A549 (cell line): Measurements from ENCODE around the gene SASH1. TPM values are rescaled to one million over a fixed set of nuclear protein-coding genes. Genes with fewer than 3 reads are reported as not detected.

ENCODE experiments used
- ATAC-seq, 2 experiments: fragments of 200-7000 bp in 1 of 2; fragments of >200 bp in 1 of 2; cut with Nextera tagmentation in 1 of 2; cut with Tn5 transposase in 1 of 2; 3 replicates each; pipeline versions ENCODE4 v1.8.0 to v1.9.1; 2018 to 2020; ENCODE audit warnings: mild to moderate bottlenecking in 1 of 2, moderate library complexity in 1 of 2
- CTCF ChIA-PET: fragments of 300-600 bp; sonication (Branson Sonifier 250); formaldehyde crosslinking; extraction: SDS; loops from one replicate; lab custom pipeline; 2021; ENCODE audit warnings: antibody characterized with exemption, inconsistent platforms; lab: Yijun Ruan, JAX
- POLR2A ChIA-PET: fragments of 350-600 bp; formaldehyde crosslinking; extraction: SDS; loops from one replicate; lab custom pipeline; 2021; ENCODE audit warnings: antibody characterized with exemption, inconsistent platforms; lab: Yijun Ruan, JAX
- DNase-seq, 2 experiments: peaks; one replicate each; pipeline versions ENCODE4 v3.0.0 to v3.0.0-alpha.2; 2011 to 2016; ENCODE audit warnings: low read depth in 1 of 2, low spot score in 1 of 2
- FAIRE-seq: peaks from 2 replicates; lab custom pipeline; 2011; peaks lifted over from hg19 to GRCh38; lab: Jason Lieb, UNC
- H3K27ac ChIP-seq, 2 experiments: fragments of >200 bp; sonication (Bioruptor Twin); formaldehyde crosslinking; 3 replicates each; pipeline ENCODE4 v1.5.1; 2016 to 2017
- H3K4me1 ChIP-seq: fragments of >200 bp; sonication (Bioruptor Twin); formaldehyde crosslinking; 3 replicates; pipeline ENCODE4 v1.6.1; 2016
- H3K4me2 ChIP-seq: fragments of >200 bp; sonication (Bioruptor Twin); formaldehyde crosslinking; 3 replicates; pipeline ENCODE4 v1.6.1; 2016
- H3K4me3 ChIP-seq: fragments of >200 bp; sonication (Bioruptor Twin); formaldehyde crosslinking; 3 replicates; pipeline ENCODE4 v1.5.1; 2016
- H3K9me3 ChIP-seq: fragments of >200 bp; sonication (Bioruptor Twin); formaldehyde crosslinking; 3 replicates; pipeline ENCODE4 v1.6.1; 2016
- ATOH8 ChIP-seq: fragments of 250-450 bp; sonication (Bioruptor Pico); IDR thresholded peaks from 2 replicates; pipeline ENCODE4 v1.5.0; 2020; ENCODE audit warnings: low read depth, mild to moderate bottlenecking, moderate library complexity
- BHLHE40 ChIP-seq: IDR thresholded peaks from 2 replicates; pipeline ENCODE4 v1.6.1; 2012; ENCODE audit warnings: low read depth, low read length, inconsistent platforms
- CBX8 ChIP-seq: fragments of 200-600 bp; sonication (generic); IDR thresholded peaks from 2 replicates; pipeline ENCODE4 v1.6.1; 2016
- CEBPB ChIP-seq, 2 experiments: fragments of >200 bp in 1 of 2; sonication (Bioruptor Twin) in 1 of 2; formaldehyde crosslinking in 1 of 2; IDR thresholded peaks; 2 replicates each; pipeline ENCODE4 v1.6.1; 2012 to 2016
- CTCF ChIP-seq: fragments of >200 bp; sonication (Bioruptor Twin); formaldehyde crosslinking; IDR thresholded peaks from 3 replicates; pipeline ENCODE4 v1.5.1; 2016
- EHF ChIP-seq: fragments of 250-450 bp; sonication (Bioruptor Pico); IDR thresholded peaks from 2 replicates; pipeline ENCODE4 v1.5.0; 2020; ENCODE audit warnings: mild to moderate bottlenecking
- FOSB ChIP-seq: fragments of 250-450 bp; sonication (Bioruptor Pico); IDR thresholded peaks from 2 replicates; pipeline ENCODE4 v1.5.0; 2020; ENCODE audit warnings: mild to moderate bottlenecking, moderate library complexity
- FOSL2 ChIP-seq, 2 experiments: fragments of 450-650 bp in 1 of 2; fragments of >200 bp in 1 of 2; sonication (Bioruptor Twin) in 1 of 2; formaldehyde crosslinking; IDR thresholded peaks; 2 replicates each; pipeline versions ENCODE4 v1.5.0 to v1.6.1; 2016 to 2020; ENCODE audit warnings: mild to moderate bottlenecking in 1 of 2, moderate library complexity in 1 of 2
- GATA3 ChIP-seq: IDR thresholded peaks from 2 replicates; pipeline ENCODE4 v1.6.1; 2012; ENCODE audit warnings: borderline replicate concordance
- HEYL ChIP-seq: fragments of 250-450 bp; sonication (Bioruptor Pico); IDR thresholded peaks from 2 replicates; pipeline ENCODE4 v1.8.0; 2021; ENCODE audit warnings: mild to moderate bottlenecking, moderate library complexity
- JUNB ChIP-seq: fragments of >200 bp; sonication (Bioruptor Twin); formaldehyde crosslinking; IDR thresholded peaks from 2 replicates; pipeline ENCODE4 v1.6.1; 2016
- NPAS2 ChIP-seq: fragments of 250-450 bp; sonication (Bioruptor Pico); IDR thresholded peaks from 2 replicates; pipeline ENCODE4 v1.8.0; 2022; ENCODE audit warnings: mild to moderate bottlenecking, moderate library complexity, borderline replicate concordance
- PBX3 ChIP-seq: IDR thresholded peaks from 2 replicates; pipeline ENCODE4 v1.6.1; 2012
- PHF8 ChIP-seq: fragments of 200-600 bp; sonication (generic); IDR thresholded peaks from 2 replicates; pipeline ENCODE4 v1.6.1; 2016; ENCODE audit warnings: low read depth, mild to moderate bottlenecking, antibody characterized with exemption, moderate library complexity, borderline replicate concordance
- POLR2A ChIP-seq: IDR thresholded peaks from 2 replicates; pipeline ENCODE4 v1.6.1; 2012; ENCODE audit warnings: mild to moderate bottlenecking, low read length
- POLR2AphosphoS2 ChIP-seq: conservative IDR thresholded peaks from 2 replicates; pipeline ENCODE4 v1.6.1; 2012; ENCODE audit warnings: low read length, improper control_type of control experiment, inconsistent platforms
- RARB ChIP-seq: fragments of 250-450 bp; sonication (Bioruptor Pico); IDR thresholded peaks from 2 replicates; pipeline ENCODE4 v1.8.0; 2021; ENCODE audit warnings: mild to moderate bottlenecking, moderate library complexity
- RNF2 ChIP-seq: fragments of 200-600 bp; sonication (generic); IDR thresholded peaks from 2 replicates; pipeline ENCODE4 v1.6.1; 2016; ENCODE audit warnings: low read depth, mild to moderate bottlenecking, antibody characterized with exemption, moderate library complexity, borderline replicate concordance
- TFCP2L1 ChIP-seq: fragments of 250-450 bp; sonication (Bioruptor Pico); IDR thresholded peaks from 2 replicates; pipeline ENCODE4 v1.5.0; 2021; ENCODE audit warnings: mild to moderate bottlenecking
- TP53 ChIP-seq: fragments of 250-450 bp; sonication (Bioruptor Pico); IDR thresholded peaks from 2 replicates; pipeline ENCODE4 v1.5.0; 2021; ENCODE audit warnings: mild to moderate bottlenecking, moderate library complexity
- ZC3H11A ChIP-seq: fragments of 450-650 bp; IDR thresholded peaks from 2 replicates; pipeline ENCODE4 v1.6.1; 2014; ENCODE audit warnings: antibody characterized with exemption, mild to moderate bottlenecking
- WGBS: methylation state at CpG from one replicate; pipeline ENCODE4 v1.1.6; 2017; ENCODE audit errors: missing lambda C conversion rate; 5-methylcytosine and 5-hydroxymethylcytosine counted together
- polyA plus RNA-seq, 4 experiments: library from polyadenylated mRNA; depleted of rRNA in 3 of 4; stranded (reverse); fragments of >200 nt; fragmentation: RNase III in 1 of 4; extraction: RNeasy Plus Mini Kit Qiagen cat#74134 plus additional on column Dnase treatment in 1 of 4; gene quantifications; 2 replicates in 3 of 4; 3 replicates in 1 of 4; pipeline ENCODE4 v1.2.3, GENCODE V29; 2011 to 2017
- TF ChIP-seq, protein P1 (sequence below): fragments of 450-650 bp; IDR thresholded peaks from 2 replicates; pipeline ENCODE4 v1.6.1; 2014; ENCODE audit warnings: antibody characterized with exemption

The SASH1 gene
- polyA plus RNA-seq, 2 of the 4 experiments (the other 2 are of a cell fraction): 2.5 to 3.0 TPM

GRCh38 chr6:148521586-148521985 is 178.9 kb downstream of the SASH1 start:
- DNase-seq (no peak), ATAC-seq (no peak), FAIRE-seq (no peak)
- H3K27ac ChIP-seq: no peak overlapping the region
- H3K4me2 ChIP-seq: no peak overlapping the region
- ChIA-PET CTCF (interaction anchor here (0.8 kb wide), 1 partner anchor 71 kb away, joined by 3 read pairs; no protein-coding TSS in a partner anchor), POLR2A (no interaction called here)
- H3K9me3 ChIP-seq: no peaks in the 10 kb centered on the region
- TF ChIP-seq TP53 (CRISPR knock-in tag) (no peak), FOSL2 (IDR thresholded peaks at IDR 0.05) (no peak), FOSL2 (CRISPR knock-in tag; IDR thresholded peaks at IDR 0.05) (peak; percentile 49; the same call in 1 of the 2 replicates)
- no peak overlapping the region for H3K4me3 ChIP-seq
- H3K4me1 ChIP-seq: no peaks in the 10 kb centered on the region
- 41% methylated on average over 1 of the region's 1 CpG for WGBS

GRCh38 chr6:148523048-148523447 is 180.4 kb downstream of the SASH1 start:
- Histone ChIP-seq H3K27ac (no peak overlapping the region), H3K4me3 (no peak overlapping the region), H3K9me3 (no peaks in the 10 kb centered on the region), H3K4me1 (no peaks in the 10 kb centered on the region), H3K4me2 (no peak overlapping the region)
- ChIA-PET CTCF (no interaction called here), POLR2A (no interaction called here)
- TF ChIP-seq CTCF (no peak), NPAS2 (no peak), CBX8 (no peak), PHF8 (no peak), POLR2AphosphoS2 (no peak), RARB (CRISPR knock-in tag) (no peak), CEBPB (IDR thresholded peaks at IDR 0.05) (no peak), FOSB (no peak), POLR2A (no peak), RNF2 (no peak), ZC3H11A (no peak), PBX3 (no peak), ATOH8 (no peak), JUNB (no peak), HEYL (no peak), TFCP2L1 (CRISPR knock-in tag) (no peak), GATA3 (no peak), BHLHE40 (no peak)
- TF ChIP-seq, protein P1, sequence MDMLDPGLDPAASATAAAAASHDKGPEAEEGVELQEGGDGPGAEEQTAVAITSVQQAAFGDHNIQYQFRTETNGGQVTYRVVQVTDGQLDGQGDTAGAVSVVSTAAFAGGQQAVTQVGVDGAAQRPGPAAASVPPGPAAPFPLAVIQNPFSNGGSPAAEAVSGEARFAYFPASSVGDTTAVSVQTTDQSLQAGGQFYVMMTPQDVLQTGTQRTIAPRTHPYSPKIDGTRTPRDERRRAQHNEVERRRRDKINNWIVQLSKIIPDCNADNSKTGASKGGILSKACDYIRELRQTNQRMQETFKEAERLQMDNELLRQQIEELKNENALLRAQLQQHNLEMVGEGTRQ: no peak
- ATAC-seq (no peak), FAIRE-seq (no peak), DNase-seq (no peak)
- 90% methylated on average over 2 of the region's 2 CpGs for WGBS

DNA sequence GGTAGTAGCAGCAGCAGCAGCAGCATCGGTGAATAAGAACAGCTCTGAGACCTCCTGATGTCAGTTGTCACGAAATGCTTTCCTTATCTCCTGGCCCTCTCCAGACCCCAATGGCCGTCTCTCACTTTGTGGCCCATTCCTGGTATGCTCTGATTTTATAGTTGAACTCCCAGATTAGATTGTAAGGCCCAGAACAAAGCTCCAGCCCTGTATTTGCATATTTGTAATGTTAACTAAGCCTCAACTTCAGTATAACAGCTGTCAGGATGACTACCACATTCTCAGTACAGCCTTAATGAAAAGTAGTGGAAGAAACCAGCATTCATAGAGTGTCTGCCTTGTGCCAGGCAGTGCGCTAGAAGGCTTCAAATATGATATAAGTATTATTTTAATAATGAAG is 180.9 kb downstream of the SASH1 start:
- 69% methylated on average over 4 of the region's 4 CpGs for WGBS

More for the DNA sequence above, 180.9 kb downstream of the SASH1 start:
- CTCF ChIA-PET: no interaction called here
- Histone ChIP-seq H3K9me3 (no peaks in the 10 kb centered on the region), H3K4me2 (no peak overlapping the region), H3K4me1 (no peaks in the 10 kb centered on the region), H3K4me3 (no peak overlapping the region), H3K27ac (no peak overlapping the region)
- DNase-seq (no peak), ATAC-seq (no peak), FAIRE-seq (no peak)
- TF ChIP-seq EHF (CRISPR knock-in tag): no peak
- POLR2A ChIA-PET: no interaction called here
